NAMALWA (cell line): ENCODE data around the gene TMEM88.

ENCODE experiments used
- DNase-seq: peaks from one replicate; pipeline ENCODE4 v3.0.0-alpha.2; 2015; ENCODE audit warnings: low spot score

Gene TMEM88

DNA sequence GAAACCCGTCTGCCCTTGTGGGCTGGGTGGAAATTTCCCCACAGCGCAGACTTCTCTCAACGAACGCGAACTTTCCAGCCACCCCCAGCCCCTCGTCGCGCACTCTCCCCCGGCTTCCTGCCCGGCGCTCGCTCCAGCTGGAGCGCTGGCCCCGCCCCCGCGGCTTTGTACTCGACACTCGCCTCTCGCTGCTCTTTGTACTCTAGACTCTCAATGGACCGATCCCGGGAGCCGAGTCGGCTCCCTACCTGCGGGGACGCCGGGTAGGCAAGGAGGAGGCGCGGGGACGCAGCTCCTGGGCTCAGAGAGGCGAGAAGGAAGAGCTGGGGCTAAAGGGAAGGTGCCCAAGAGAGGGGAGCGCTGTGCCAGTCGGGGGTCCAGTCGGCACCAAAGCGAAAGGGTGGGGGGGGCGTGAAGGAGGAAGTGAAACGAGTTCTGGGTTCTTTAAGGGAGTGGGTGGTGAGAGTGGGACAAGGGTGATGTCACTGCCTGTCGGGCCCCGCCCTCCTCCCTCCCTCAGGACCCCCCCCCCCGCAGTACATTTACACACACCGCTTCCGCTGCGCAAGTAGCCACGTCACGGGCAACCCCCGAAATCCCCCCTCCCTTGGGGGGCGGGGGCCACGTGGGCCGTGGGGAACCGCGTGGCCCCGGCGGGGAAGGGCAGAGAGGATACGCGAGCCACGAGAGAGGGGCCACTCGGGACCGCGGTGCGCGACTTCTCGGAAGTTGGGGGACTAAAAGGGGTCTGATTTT lies 11.2 kb upstream of the TMEM88 start:
- DNase-seq: peak; percentile 83

- peak; percentile 90 for DNase-seq
Observed at GRCh38 chr17:7844292-7845154, 10.3 kb upstream of the TMEM88 start.

- DNase-seq: no peak
Observed at GRCh38 chr17:7845359-7846062, 9.4 kb upstream of the TMEM88 start.

DNA sequence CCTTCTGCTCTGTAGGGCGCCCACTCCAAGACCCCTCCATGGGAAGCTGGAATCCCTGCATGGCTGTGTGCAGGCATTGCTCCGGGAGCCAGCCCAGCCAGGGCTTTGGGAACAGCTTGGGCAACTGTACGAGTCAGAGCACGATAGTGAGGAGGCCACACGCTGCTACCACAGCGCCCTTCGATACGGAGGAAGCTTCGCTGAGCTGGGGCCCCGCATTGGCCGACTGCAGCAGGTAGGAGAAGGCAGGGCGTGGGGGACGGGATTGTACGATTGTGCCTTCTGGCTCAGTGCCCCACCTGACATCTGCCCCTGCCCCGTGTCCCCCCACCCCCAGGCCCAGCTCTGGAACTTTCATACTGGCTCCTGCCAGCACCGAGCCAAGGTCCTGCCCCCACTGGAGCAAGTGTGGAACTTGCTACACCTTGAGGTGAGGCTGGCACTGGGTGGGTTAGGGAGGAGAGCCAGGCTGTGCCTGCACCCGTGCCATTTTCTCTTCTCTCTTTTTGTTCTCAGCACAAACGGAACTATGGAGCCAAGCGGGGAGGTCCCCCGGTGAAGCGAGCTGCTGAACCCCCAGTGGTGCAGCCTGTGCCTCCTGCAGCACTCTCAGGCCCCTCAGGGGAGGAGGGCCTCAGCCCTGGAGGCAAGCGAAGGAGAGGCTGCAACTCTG lies 8.7 kb upstream of the TMEM88 start:
- no peak for DNase-seq

- no peak for DNase-seq
Observed at GRCh38 chr17:7846765-7847661, 7.9 kb upstream of the TMEM88 start.

- DNase-seq: no peak
Observed at GRCh38 chr17:7848131-7848579, 6.7 kb upstream of the TMEM88 start.

- no peak for DNase-seq
Observed at GRCh38 chr17:7848739-7849129, 6.1 kb upstream of the TMEM88 start.

DNA sequence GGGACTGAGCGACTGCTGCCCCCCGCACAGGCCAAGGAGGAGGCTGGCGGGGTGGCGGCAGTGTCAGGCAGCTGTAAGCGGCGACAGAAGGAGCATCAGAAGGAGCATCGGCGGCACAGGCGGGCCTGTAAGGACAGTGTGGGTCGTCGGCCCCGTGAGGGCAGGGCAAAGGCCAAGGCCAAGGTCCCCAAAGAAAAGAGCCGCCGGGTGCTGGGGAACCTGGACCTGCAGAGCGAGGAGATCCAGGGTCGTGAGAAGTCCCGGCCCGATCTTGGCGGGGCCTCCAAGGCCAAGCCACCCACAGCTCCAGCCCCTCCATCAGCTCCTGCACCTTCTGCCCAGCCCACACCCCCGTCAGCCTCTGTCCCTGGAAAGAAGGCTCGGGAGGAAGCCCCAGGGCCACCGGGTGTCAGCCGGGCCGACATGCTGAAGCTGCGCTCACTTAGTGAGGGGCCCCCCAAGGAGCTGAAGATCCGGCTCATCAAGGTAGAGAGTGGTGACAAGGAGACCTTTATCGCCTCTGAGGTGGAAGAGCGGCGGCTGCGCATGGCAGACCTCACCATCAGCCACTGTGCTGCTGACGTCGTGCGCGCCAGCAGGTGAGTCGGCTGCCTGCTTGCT lies 5.6 kb upstream of the TMEM88 start:
- no peak for DNase-seq

- no peak for DNase-seq
Observed at GRCh38 chr17:7849751-7850504, 4.9 kb upstream of the TMEM88 start.

GRCh38 chr17:7850701-7851437 lies 4.0 kb upstream of the TMEM88 start:
- DNase-seq: no peak

GRCh38 chr17:7851438-7852261 lies 3.2 kb upstream of the TMEM88 start:
- DNase-seq: peak; percentile 87

DNA sequence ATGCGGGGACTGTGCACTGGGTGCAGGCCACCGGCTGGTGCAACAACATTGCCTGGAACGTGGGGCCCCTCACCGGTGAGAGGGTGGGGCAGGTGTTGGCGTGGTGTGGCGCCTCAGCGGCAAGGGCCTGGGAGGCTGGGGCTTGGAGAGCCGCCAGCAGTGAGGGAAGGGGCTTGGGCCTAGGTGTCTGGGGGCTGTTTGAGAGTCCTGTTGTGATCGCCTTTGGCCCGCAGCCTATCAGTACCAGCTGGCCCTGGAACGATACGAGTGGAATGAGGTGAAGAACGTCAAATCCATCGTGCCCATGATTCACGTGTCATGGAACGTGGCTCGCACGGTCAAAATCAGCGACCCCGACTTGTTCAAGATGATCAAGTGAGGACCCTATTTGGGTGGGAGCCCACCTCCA lies 2.6 kb upstream of the TMEM88 start:
- no peak for DNase-seq

DNA sequence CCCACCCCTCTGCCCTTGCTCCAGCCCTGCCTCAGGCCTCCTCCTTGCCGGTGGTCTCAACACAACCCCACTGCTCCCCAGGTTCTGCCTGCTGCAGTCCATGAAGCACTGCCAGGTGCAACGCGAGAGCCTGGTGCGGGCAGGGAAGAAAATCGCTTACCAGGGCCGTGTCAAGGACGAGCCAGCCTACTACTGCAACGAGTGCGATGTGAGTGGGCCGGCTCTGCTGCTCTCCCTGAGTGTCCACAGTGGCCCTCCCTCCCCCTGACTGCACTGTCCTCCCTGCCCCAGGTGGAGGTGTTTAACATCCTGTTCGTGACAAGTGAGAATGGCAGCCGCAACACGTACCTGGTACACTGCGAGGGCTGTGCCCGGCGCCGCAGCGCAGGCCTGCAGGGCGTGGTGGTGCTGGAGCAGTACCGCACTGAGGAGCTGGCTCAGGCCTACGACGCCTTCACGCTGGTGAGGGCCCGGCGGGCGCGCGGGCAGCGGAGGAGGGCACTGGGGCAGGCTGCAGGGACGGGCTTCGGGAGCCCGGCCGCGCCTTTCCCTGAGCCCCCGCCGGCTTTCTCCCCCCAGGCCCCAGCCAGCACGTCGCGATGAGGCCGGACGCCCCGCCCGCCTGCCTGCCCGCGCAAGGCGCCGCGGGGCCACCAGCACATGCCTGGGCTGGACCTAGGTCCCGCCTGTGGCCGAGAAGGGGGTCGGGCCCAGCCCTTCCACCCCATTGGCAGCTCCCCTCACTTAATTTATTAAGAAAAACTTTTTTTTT lies 1.8 kb upstream of the TMEM88 start:
- no peak for DNase-seq

- no peak for DNase-seq
Observed at GRCh38 chr17:7853691-7854038, 1.2 kb upstream of the TMEM88 start.

- DNase-seq: no peak
Observed at GRCh38 chr17:7854078-7854777, 638 bp upstream of the TMEM88 start.

- DNase-seq: no peak
Observed at GRCh38 chr17:7855660-7856010, 769 bp downstream of the TMEM88 start.
